Measurements from ENCODE around the gene LHX1. TPM values are rescaled to one million over a fixed set of nuclear protein-coding genes. Genes with fewer than 3 reads are reported as not detected.

LHX1 gene
- total RNA-seq, 1 donor: under 0.01 TPM

DNA sequence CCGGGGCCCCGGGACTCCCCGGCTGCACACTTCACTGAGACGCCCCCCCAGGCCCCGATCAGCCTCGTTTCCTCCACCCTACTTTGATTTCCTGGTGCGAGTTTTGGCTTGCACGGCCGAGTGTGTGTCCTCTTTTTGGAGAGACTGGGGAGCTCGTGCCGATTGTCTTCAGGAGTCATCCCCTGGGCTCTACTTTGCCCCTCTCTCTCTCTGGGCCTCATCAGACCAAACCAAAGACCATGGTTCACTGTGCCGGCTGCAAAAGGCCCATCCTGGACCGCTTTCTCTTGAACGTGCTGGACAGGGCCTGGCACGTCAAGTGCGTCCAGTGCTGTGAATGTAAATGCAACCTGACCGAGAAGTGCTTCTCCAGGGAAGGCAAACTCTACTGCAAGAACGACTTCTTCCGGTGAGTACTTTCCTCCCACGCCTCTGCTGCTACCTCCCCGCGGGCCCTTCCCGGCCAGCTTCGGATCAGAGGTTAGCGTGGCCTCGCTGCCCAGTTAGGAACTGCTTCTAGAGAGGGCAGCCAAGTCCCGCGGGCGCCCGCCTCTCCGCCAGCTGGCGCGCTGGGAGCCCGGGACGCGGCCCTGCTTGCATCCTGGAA is 787 bp downstream of the LHX1 start:
- no peak for DNase-seq (ENCODE audit: low read depth in 2 of 3, low spot score in 2 of 3)

- DNase-seq (ENCODE audit: low read depth in 2 of 3, low spot score in 2 of 3): no peak
Measured at GRCh38 chr17:36938566-36939051, 1.3 kb downstream of the LHX1 start.

DNA sequence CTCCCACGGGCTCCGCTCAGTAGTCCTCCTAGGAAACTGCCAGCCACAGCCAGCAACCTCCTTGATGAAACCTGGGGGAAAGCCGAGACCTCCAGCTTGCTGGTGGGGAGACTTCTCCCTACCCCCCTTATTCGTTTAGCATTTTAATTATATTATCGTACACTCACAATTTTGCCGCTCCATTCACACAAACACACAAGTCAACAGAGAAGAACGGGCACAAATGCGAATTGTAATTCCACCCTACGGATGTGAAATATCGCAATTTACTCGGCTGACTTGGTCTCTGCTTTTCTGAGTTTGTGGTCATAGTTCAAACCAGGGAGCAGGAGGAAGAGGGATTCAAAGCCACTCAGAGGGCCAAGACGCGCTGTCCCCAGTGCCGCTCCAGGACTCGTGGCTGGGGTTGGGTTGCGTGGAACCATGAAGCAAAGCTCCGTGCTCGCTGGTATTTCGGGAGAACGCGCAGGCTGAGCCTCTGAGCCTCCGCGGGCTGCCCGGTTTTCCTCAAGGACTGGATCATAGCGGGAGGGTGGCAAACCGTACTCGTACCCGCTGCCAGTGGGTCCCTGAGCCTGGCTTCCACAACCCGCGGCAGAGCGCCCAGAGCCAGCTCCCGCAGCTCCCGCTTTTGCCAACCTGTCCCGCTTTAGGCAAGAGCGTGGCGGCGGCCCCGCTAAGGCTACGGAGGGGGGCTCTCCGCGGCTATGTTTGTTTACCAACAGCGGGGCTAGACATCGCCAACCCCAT is 2.0 kb downstream of the LHX1 start:
- no peak for DNase-seq (ENCODE audit: low read depth in 2 of 3, low spot score in 2 of 3)

- no peak for DNase-seq (ENCODE audit: low read depth in 2 of 3, low spot score in 2 of 3)
Measured at GRCh38 chr17:36939802-36940312, 2.6 kb downstream of the LHX1 start.

DNA sequence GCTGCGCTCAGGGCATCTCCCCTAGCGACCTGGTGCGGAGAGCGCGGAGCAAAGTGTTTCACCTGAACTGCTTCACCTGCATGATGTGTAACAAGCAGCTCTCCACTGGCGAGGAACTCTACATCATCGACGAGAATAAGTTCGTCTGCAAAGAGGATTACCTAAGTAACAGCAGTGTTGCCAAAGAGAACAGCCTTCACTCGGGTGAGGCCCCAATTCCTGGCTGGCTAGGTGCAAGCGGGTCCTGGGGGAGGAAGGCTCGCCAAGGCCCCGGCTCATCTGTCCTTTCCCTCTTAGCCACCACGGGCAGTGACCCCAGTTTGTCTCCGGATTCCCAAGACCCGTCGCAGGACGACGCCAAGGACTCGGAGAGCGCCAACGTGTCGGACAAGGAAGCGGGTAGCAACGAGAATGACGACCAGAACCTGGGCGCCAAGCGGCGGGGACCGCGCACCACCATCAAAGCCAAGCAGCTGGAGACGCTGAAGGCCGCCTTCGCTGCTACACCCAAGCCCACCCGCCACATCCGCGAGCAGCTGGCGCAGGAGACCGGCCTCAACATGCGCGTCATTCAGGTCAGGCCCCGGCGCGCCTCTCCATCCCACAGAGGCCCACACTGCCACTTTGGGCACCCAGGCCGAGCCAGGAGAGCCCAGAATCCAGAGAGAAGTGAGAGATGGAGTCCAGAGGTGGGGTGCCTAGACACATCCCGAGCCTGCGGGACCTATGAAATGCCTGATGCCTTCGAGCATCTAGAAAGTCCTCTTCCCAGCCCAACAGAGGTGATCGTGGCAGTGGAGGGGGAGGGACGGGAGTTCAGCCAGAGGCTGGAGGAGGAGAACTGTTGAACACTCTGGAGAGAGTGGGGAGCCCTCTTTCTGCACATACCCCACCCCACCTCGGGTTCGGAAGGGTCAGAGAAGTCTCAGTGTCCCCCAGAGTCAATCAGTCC is 3.3 kb downstream of the LHX1 start:
- DNase-seq (ENCODE audit: low read depth in 2 of 3, low spot score in 2 of 3): no peak

GRCh38 chr17:36941265-36942010 is 4.2 kb downstream of the LHX1 start:
- no peak for DNase-seq (ENCODE audit: low read depth in 2 of 3, low spot score in 2 of 3)

DNA sequence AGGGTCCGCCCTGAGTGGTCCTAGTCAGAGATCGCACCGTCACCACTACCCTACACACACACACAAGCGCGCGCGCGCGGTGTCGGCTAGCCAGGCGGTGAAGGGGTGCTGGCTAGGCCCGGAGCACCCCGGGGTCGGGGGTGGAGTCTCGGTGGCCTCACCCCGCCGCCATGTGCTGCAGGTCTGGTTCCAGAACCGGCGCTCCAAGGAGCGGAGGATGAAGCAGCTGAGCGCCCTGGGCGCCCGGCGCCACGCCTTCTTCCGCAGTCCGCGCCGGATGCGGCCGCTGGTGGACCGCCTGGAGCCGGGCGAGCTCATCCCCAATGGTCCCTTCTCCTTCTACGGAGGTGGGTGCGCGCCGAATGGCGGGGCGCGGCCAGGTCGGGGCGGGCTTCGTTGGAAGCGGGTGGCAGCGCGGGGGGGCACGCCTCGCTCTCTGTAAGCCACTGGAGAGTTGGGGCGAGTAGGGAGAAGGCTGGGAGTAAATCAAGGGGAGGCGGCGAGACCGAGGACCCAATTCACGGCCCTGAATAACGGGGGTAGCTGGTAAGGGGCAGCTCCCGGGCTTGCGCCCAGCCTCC is 4.8 kb downstream of the LHX1 start:
- DNase-seq (ENCODE audit: low read depth in 2 of 3, low spot score in 2 of 3): no peak

- DNase-seq (ENCODE audit: low read depth in 2 of 3, low spot score in 2 of 3): no peak
Measured at GRCh38 chr17:36942631-36943125, 5.4 kb downstream of the LHX1 start.

- peak in 1 of 3 donors; percentile 45 for DNase-seq (ENCODE audit: low read depth in 2 of 3, low spot score in 2 of 3)
Measured at GRCh38 chr17:36943250-36944191, 6.2 kb downstream of the LHX1 start.

GRCh38 chr17:36944553-36944952 is 7.3 kb downstream of the LHX1 start:
- DNase-seq (ENCODE audit: low read depth in 2 of 3, low spot score in 2 of 3): no peak

GRCh38 chr17:36945140-36945539 is 7.9 kb downstream of the LHX1 start:
- no peak for DNase-seq (ENCODE audit: low read depth in 2 of 3, low spot score in 2 of 3)

- DNase-seq (ENCODE audit: low read depth in 2 of 3, low spot score in 2 of 3): no peak
Measured at GRCh38 chr17:36945959-36946725, 8.9 kb downstream of the LHX1 start.

- no peak for DNase-seq (ENCODE audit: low read depth in 2 of 3, low spot score in 2 of 3)
Measured at GRCh38 chr17:36946726-36947091, 9.4 kb downstream of the LHX1 start.

- DNase-seq (ENCODE audit: low read depth in 2 of 3, low spot score in 2 of 3): no peak
Measured at GRCh38 chr17:36947922-36948716, 10.8 kb downstream of the LHX1 start.

DNA sequence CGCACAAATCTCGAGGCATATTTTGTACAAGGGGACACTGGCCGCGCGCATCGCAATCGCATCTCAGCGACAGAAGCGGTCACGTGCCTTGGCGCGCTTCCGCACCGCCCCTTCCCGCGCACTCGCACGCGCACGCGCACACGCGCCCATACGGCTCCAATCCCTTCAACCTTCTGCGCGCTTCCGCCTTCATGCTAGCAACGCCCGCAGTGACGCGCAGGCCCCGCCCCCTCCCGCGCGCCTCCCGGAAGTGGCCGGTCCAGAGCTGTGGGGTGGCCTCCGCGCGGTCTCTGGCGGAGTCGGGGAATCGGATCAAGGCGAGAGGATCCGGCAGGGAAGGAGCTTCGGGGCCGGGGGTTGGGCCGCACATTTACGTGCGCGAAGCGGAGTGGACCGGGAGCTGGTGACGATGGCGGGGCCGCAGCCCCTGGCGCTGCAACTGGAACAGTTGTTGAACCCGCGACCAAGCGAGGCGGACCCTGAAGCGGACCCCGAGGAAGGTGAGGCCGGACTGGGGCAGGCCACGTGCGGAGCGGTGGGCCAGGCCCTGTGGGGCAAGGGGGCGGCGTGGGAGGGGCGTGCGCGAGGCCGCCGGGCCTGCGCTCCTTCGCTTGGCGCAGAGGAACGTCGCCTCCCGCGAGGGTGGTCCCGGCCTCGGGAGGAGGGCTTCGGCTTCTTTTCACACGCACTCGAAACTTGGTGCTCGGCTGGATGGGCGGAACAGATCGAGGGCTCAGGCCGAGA is 11.6 kb downstream of the LHX1 start, which contains the start of gene AATF:
TSS of gene AATF (plus strand) at position 238 of the 744 bp plus-strand sequence. CDS start at position 410, 172 bp downstream.
- DNase-seq (ENCODE audit: low read depth in 2 of 3, low spot score in 2 of 3): peak; percentile 94 to 96 (median 95)

DNA sequence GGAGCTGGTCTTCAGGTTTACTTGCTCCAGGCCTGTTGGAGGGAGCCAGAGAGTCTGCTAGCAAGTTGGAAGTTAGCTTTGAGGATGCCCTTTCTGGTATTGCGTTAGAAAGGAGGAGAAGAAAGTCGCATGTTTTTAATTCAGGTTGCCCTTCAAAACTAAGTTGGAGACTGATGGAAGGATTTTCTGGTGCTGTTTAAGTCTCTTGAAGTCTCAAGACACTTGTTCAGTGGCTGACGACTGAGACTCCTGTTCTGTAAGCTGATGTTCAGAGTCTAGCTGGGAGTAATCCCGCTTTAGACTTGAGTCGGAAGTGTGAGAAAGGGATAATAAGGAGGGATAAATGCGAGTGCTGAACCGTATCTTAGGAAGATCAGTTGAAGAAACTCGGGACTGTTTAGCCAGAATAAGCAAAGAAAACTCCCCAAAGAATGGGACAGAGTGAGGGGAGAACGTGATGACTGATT is 12.2 kb downstream of the LHX1 start:
- DNase-seq (ENCODE audit: low read depth in 2 of 3, low spot score in 2 of 3): no peak
